Neuronal stem cell (in vitro differentiated cells): ENCODE measurements around the gene ITGA11.

Source experiments
- DNase-seq: peaks from one replicate; pipeline ENCODE4 v3.0.0-alpha.2; 2013; ENCODE audit warnings: low spot score
- H2AFZ ChIP-seq: one replicate; pipeline ENCODE4 v1.6.1; 2013; ENCODE audit warnings: mild to moderate bottlenecking, low read length, inconsistent platforms
- H2AK5ac ChIP-seq: 2 replicates; pipeline ENCODE4 v1.6.1; 2013; ENCODE audit warnings: low read depth, mild to moderate bottlenecking, inconsistent platforms, low read length, moderate library complexity, mixed read lengths
- H2BK120ac ChIP-seq: 2 replicates; pipeline ENCODE4 v1.6.1; 2013; ENCODE audit warnings: low read depth, mild to moderate bottlenecking, inconsistent platforms, low read length, moderate library complexity, mixed read lengths
- H2BK12ac ChIP-seq: one replicate; pipeline ENCODE4 v1.6.1; 2013; ENCODE audit warnings: low read length, inconsistent platforms
- H2BK15ac ChIP-seq: 2 replicates; pipeline ENCODE4 v1.6.1; 2013; ENCODE audit warnings: mild to moderate bottlenecking, low read length, inconsistent platforms, mixed read lengths
- H2BK5ac ChIP-seq: one replicate; pipeline ENCODE4 v1.6.1; 2013; ENCODE audit warnings: inconsistent platforms, mild to moderate bottlenecking, low read length, moderate library complexity
- H3K14ac ChIP-seq: one replicate; pipeline ENCODE4 v1.6.1; 2013; ENCODE audit warnings: low read length, inconsistent platforms
- H3K18ac ChIP-seq: 2 replicates; pipeline ENCODE4 v1.6.1; 2013; ENCODE audit warnings: low read length, inconsistent platforms
- H3K23ac ChIP-seq: 2 replicates; pipeline ENCODE4 v1.6.1; 2013; ENCODE audit warnings: low read depth, mild to moderate bottlenecking, mixed read lengths, low read length, inconsistent platforms; ENCODE audit not compliant: poor library complexity
- H3K27ac ChIP-seq: replicated peaks from 3 replicates; pipeline ENCODE4 v1.5.1; 2013; ENCODE audit warnings: low read length, inconsistent platforms
- H3K27me3 ChIP-seq, 3 experiments: 2 replicates each; pipeline ENCODE4 v1.6.1; 2013; ENCODE audit warnings: low read length in 3 of 3, mild to moderate bottlenecking in 2 of 3, inconsistent platforms in 1 of 3, low read depth in 1 of 3, mixed read lengths in 1 of 3, moderate library complexity in 1 of 3; ENCODE audit not compliant: control insufficient read depth in 3 of 3, insufficient read depth in 3 of 3
- H3K36me3 ChIP-seq, 2 donors: replicated peaks in 1 of 2; 2 replicates each; pipeline ENCODE4 v1.6.1; 2013; ENCODE audit warnings: low read length in 2 of 2; ENCODE audit not compliant: control insufficient read depth in 2 of 2, insufficient read depth in 2 of 2
- H3K4ac ChIP-seq: 2 replicates; pipeline ENCODE4 v1.6.1; 2013; ENCODE audit warnings: inconsistent platforms, mild to moderate bottlenecking, low read length, moderate library complexity
- H3K4me1 ChIP-seq, 2 donors: 1 replicate in 1 of 2; 2 replicates in 1 of 2; pipeline ENCODE4 v1.6.1; 2013; ENCODE audit warnings: low read length in 2 of 2, low read depth in 1 of 2; ENCODE audit not compliant: control insufficient read depth in 2 of 2, insufficient read depth in 1 of 2
- H3K4me2 ChIP-seq: one replicate; pipeline ENCODE4 v1.6.1; 2013; ENCODE audit warnings: mild to moderate bottlenecking, low read length, inconsistent platforms; ENCODE audit not compliant: insufficient read depth, poor library complexity, severe bottlenecking
- H3K4me3 ChIP-seq, 2 donors: 2 replicates each; pipeline ENCODE4 v1.5.1; 2013; ENCODE audit warnings: low read length in 2 of 2, mild to moderate bottlenecking in 2 of 2, inconsistent platforms in 1 of 2, moderate library complexity in 1 of 2
- H3K79me1 ChIP-seq: one replicate; pipeline ENCODE4 v1.6.1; 2013; ENCODE audit warnings: low read depth, mild to moderate bottlenecking, inconsistent platforms, low read length, moderate library complexity
- H3K9ac ChIP-seq: one replicate; pipeline ENCODE4 v1.6.1; 2013; ENCODE audit warnings: mild to moderate bottlenecking, low read depth, low read length, inconsistent platforms; ENCODE audit not compliant: poor library complexity
- H3K9me3 ChIP-seq, 2 donors: replicated peaks in 1 of 2; 2 replicates each; pipeline versions ENCODE3 to v1.6.1; 2013; ENCODE audit warnings: low read length in 2 of 2, mild to moderate bottlenecking in 2 of 2, inconsistent platforms in 1 of 2, low read depth in 1 of 2, mixed read lengths in 1 of 2, moderate library complexity in 1 of 2; ENCODE audit not compliant: control insufficient read depth in 2 of 2, insufficient read depth in 1 of 2
- H4K8ac ChIP-seq: one replicate; pipeline ENCODE4 v1.6.1; 2013; ENCODE audit warnings: low read depth, mild to moderate bottlenecking, inconsistent platforms, low read length, moderate library complexity
- H4K91ac ChIP-seq: one replicate; pipeline ENCODE4 v1.6.1; 2013; ENCODE audit warnings: low read length, low read depth, mild to moderate bottlenecking, inconsistent platforms; ENCODE audit not compliant: poor library complexity
- WGBS, 2 donors: extraction: QIAGEN DNeasy Blood & Tissue Kit; methylation state at CpG; one replicate each; pipeline ENCODE4 v1.1.7; 2013; ENCODE audit warnings: missing lambda C conversion rate in 2 of 2, mixed read lengths in 1 of 2; ENCODE audit not compliant: insufficient read length in 2 of 2, insufficient replicate concordance in 1 of 2; ENCODE audit errors: extremely low coverage in 2 of 2; 5-methylcytosine and 5-hydroxymethylcytosine counted together

ITGA11 gene

DNA sequence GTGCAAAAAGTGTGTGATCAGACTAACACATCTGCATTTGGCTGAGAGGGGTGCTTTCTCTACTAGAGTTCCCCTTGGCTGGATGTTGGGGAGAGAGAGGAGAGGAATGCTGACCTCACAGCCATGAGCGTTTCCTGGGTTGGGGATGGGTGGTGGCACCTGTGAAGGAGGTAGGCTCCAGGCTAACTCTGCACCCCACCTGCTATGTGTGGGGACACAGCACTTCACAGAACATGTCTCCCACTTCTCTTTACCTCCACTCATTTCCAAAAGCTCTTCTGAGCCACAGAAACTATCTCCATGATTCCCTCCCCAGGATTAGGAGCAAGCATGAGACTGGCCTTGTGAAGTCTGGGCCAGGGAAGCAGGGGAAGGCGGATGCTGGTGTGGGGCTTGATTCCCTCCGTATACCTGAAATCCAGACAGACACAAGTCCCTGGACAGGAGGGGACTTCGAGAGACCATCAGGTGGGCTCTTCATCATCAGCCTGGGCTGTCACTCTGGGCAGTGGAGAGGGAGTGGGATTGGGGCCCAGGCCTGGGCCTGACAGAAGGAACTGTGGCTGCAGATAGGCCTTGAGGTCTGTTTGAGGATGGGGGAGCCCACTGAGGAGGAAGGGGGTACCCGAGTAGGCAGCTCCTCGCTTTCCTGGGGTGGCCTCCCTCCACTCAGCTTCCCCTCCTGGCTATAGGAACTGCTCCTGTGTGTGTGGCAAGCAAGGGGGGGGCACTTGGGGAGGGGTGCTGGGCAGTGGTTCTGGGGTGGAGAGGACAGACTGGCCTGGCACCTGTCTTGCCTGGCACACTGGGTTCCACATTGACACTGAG, 113.7 kb downstream of the ITGA11 start:
- Histone ChIP-seq H3K27ac (no peak overlapping the region), H2BK120ac (no peak overlapping the region), H4K8ac (no peak overlapping the region), H2BK12ac (no peak overlapping the region), H3K4me3 (no peak overlapping the region), H3K23ac (no peak overlapping the region), H3K9me3 (no peaks in the 10 kb centered on the region), H3K18ac (peak overlapping the region; percentile 22), H3K79me1 (no peaks in the 10 kb centered on the region), H2AK5ac (peak overlapping the region; percentile 61), H3K27me3 (peaks cover 0 to 42% (median 0%) of the 10 kb centered on the region in 3 experiments), H2AFZ (no peak overlapping the region), H3K4me2 (no peak overlapping the region), H4K91ac (no peak overlapping the region), H2BK15ac (peak overlapping the region; percentile 28), H3K4ac (no peak overlapping the region), H3K4me1 (peaks cover 13 to 15% of the 10 kb centered on the region in 2 donors), H2BK5ac (no peak overlapping the region), H3K14ac (peak overlapping the region; percentile 79), H3K9ac (peak overlapping the region; percentile 38), H3K36me3 (no peaks in the 10 kb centered on the region)
- no CpG with 5 or more reads among the region's 6 CpGs for WGBS, 2 donors
- DNase-seq: no peak

DNA sequence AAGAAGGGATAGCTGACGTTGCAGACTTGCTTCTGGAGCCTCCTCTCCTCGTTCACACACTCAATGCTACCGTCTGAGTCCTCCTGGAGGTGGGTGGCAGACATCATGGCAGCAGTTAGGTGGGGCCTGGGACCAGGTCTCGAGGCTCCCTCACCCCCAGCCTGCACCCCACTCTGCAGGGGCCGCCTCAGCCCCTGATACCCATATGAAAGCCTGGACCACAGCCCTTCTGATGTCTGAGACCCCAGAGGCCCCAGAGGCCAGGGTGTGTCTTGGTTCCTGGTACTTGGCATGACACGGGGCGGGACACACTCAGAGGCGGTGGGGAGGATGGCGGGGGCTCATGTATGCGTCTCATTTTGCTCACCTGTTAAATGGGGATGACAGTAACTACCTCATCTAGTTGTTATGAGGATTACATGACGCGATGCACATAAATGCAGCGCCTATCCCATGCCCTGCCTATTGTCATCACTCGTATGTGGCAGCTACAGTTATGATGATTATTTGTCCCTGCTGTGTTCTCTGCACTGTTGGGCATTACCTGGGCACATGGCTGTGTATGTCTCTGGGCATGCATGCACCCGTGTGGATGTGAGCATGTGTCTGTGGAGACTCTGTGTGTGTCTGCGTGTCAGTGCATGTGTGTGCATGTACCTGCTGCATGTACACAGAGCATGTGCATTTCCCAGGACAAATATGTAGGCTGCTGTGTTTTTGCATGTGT, 114.5 kb downstream of the ITGA11 start:
- Histone ChIP-seq H3K9me3 (no peaks in the 10 kb centered on the region), H3K79me1 (no peaks in the 10 kb centered on the region), H2AFZ (no peak overlapping the region), H3K4ac (no peak overlapping the region), H2BK120ac (no peak overlapping the region), H3K18ac (peak overlapping the region; percentile 16), H4K91ac (no peak overlapping the region), H3K27me3 (peaks cover 0 to 43% (median 0%) of the 10 kb centered on the region in 3 experiments), H3K4me2 (no peak overlapping the region), H3K4me3 (no peak overlapping the region), H2BK5ac (no peak overlapping the region), H3K4me1 (peaks cover 13 to 15% of the 10 kb centered on the region in 2 donors), H3K23ac (no peak overlapping the region), H3K36me3 (no peaks in the 10 kb centered on the region), H3K14ac (no peak overlapping the region), H3K9ac (peak overlapping the region; percentile 38), H3K27ac (no peak overlapping the region), H4K8ac (no peak overlapping the region), H2BK12ac (no peak overlapping the region), H2BK15ac (peak overlapping the region; percentile 7), H2AK5ac (peak overlapping the region; percentile 58)
- WGBS, 2 donors: no CpG with 5 or more reads among the region's 16 CpGs
- DNase-seq: no peak

DNA sequence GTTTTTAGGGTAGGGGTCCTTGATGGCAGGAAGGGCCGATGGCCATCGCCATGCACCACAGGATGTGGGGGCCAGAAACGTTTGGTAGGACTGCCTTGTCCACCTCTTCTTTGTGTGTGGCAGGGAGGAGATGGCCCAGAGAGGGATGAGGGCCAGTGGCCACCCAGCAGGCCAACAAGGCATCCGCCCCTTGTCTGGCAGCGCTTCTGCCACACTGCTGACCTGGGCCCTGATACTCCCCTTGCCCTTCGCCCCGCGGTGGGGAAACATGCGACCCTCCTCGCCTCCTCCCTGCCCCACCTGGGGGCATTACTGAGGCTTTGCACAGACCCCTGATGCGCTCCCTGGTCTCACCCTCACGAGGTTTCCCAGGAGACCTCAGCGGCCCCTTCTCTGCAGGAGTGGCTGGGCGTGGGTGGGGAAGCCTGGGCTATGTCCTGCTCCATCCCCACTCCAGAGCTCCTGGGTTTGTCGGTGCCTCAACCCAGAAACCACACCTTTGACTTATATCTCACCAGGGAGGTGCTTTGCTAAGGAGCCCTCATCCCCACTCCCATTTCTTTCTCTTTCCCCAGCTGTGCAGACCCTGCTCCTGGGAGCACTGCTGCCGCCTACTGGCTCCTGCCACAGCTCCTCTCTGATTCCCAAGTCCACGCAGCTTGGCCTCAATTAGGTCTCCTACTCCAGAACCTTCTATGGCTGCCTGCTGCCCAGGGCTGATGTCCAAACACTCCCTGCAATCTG, 115.7 kb downstream of the ITGA11 start:
- peak overlapping the region; percentile 29 for H2BK15ac ChIP-seq
- H3K27me3 ChIP-seq: peaks cover 0 to 42% (median 0%) of the 10 kb centered on the region in 3 experiments
- H3K36me3 ChIP-seq: no peaks in the 10 kb centered on the region
- H3K4me2 ChIP-seq: no peak overlapping the region
- no peak overlapping the region for H4K91ac ChIP-seq
- H2AK5ac ChIP-seq: peak overlapping the region; percentile 49
- H3K4ac ChIP-seq: no peak overlapping the region
- H4K8ac ChIP-seq: peak overlapping the region; percentile 17
- peaks cover 13 to 15% of the 10 kb centered on the region in 2 donors for H3K4me1 ChIP-seq
- H2BK12ac ChIP-seq: peak overlapping the region; percentile 87
- H2BK120ac ChIP-seq: peak overlapping the region; percentile 5
- H2AFZ ChIP-seq: peak overlapping the region; percentile 73
- H3K27ac ChIP-seq: no peak overlapping the region
- no peak overlapping the region for H3K4me3 ChIP-seq
- H3K14ac ChIP-seq: no peak overlapping the region
- peak overlapping the region; percentile 3 for H3K23ac ChIP-seq
- no peaks in the 10 kb centered on the region for H3K79me1 ChIP-seq
- no peak overlapping the region for H3K9ac ChIP-seq
- H2BK5ac ChIP-seq: peak overlapping the region; percentile 56
- H3K18ac ChIP-seq: peak overlapping the region; percentile 16
- no peaks in the 10 kb centered on the region for H3K9me3 ChIP-seq
- WGBS, 2 donors: no CpG with 5 or more reads among the region's 17 CpGs
- DNase-seq: no peak
